Left ventricle myocardium inferior (tissue), 1 donor: Measurements from ENCODE around the gene MAFB. TPM values are rescaled to one million over a fixed set of nuclear protein-coding genes. Genes with fewer than 3 reads are reported as not detected.

Experiments
- DNase-seq: peaks from one replicate; pipeline ENCODE4 v3.0.0-alpha.2; 2020
- H3K27ac ChIP-seq: fragments of 200-600 bp; replicated peaks from 2 replicates; pipeline ENCODE4 v1.8.0; 2021
- H3K27me3 ChIP-seq: fragments of 200-600 bp; 2 replicates; pipeline ENCODE4 v1.8.0; 2021; ENCODE audit warnings: low read depth
- H3K36me3 ChIP-seq: fragments of 200-600 bp; 2 replicates; pipeline ENCODE4 v1.8.0; 2021
- H3K4me1 ChIP-seq: fragments of 200-600 bp; 2 replicates; pipeline ENCODE4 v1.8.0; 2021
- H3K4me3 ChIP-seq: fragments of 200-600 bp; 2 replicates; pipeline ENCODE4 v1.8.0; 2021; ENCODE audit warnings: mild to moderate bottlenecking, moderate library complexity
- H3K9me3 ChIP-seq: fragments of 200-600 bp; replicated peaks from 2 replicates; pipeline ENCODE4 v1.8.0; 2021
- intact Hi-C: fragments of 100-400 bp; cut with micrococcal nuclease; formaldehyde crosslinking; loops from one replicate; pipeline ENCODE4 v1.11.0; 2022
- total RNA-seq: library from RNA; stranded (reverse); fragmentation: NEBNext Ultra II Directional; extraction: Animal tissue kit (Norgen Biotek cat#: 25700); gene quantifications from one replicate; pipeline ENCODE4 v1.2.1, GENCODE V29; 2021
- TF ChIP-seq, protein P1 (sequence below): fragments of 200-600 bp; IDR thresholded peaks from 2 replicates; pipeline ENCODE4 v1.8.0; 2021; ENCODE audit warnings: antibody characterized with exemption, mild to moderate bottlenecking, borderline replicate concordance
- donor health status: DM: no; HTN: yes; CAD: no; lungs with severe emphysema.

Gene MAFB
- total RNA-seq, 1 donor from 2014 or later: 10.2 TPM

DNA sequence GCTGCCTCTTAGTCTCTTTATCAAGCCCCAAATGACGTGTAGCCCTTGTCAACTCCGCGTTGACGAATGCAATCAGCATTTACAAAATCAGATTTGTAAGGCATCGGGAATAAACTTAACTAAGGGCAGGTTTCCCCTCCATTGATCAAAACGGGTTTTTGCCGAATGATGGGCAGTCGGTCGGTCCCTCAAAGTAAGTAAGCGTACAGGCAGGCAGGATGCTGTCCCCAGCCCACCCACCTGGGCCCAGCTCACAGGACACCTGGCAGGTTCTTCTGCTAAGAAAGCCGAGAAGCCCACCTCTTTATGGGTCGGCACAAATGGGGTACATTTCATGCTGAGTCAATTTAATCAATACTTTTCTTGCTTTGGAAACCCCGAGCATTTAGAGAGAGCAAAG, 22.0 kb upstream of the MAFB start:
- no peaks in the 10 kb centered on the region for H3K4me1 ChIP-seq
- no peaks in the 10 kb centered on the region for H3K36me3 ChIP-seq
- H3K27me3 ChIP-seq: peaks cover 49% of the 10 kb centered on the region
- DNase-seq: no peak
- intact Hi-C loops: no loop called here
- no peak overlapping the region for H3K27ac ChIP-seq
- no peaks in the 10 kb centered on the region for H3K9me3 ChIP-seq
- H3K4me3 ChIP-seq: no peak overlapping the region
- TF ChIP-seq, protein P1, sequence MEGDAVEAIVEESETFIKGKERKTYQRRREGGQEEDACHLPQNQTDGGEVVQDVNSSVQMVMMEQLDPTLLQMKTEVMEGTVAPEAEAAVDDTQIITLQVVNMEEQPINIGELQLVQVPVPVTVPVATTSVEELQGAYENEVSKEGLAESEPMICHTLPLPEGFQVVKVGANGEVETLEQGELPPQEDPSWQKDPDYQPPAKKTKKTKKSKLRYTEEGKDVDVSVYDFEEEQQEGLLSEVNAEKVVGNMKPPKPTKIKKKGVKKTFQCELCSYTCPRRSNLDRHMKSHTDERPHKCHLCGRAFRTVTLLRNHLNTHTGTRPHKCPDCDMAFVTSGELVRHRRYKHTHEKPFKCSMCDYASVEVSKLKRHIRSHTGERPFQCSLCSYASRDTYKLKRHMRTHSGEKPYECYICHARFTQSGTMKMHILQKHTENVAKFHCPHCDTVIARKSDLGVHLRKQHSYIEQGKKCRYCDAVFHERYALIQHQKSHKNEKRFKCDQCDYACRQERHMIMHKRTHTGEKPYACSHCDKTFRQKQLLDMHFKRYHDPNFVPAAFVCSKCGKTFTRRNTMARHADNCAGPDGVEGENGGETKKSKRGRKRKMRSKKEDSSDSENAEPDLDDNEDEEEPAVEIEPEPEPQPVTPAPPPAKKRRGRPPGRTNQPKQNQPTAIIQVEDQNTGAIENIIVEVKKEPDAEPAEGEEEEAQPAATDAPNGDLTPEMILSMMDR: no peak

DNA sequence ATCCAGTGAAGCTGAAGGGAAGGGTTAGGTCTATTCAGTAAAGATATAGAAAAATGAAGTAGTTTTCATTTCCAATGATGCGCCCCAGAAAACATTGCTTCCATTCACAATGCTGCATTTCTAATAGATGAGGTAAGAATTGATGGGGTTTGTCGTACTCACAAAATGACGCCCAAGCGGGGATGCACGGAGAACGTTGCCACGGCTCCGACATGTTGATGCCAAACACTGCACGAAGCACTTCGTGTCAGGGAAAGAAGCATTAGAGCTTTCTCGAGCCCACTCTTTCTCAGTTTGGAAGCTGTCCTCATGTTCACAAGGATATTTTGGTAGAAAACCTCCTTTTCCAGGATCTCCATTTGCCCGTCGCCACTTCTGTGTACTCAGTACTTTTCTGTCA, 21.6 kb upstream of the MAFB start:
- DNase-seq: no peak
- intact Hi-C loops: no loop called here
- Histone ChIP-seq H3K27me3 (peaks cover 47% of the 10 kb centered on the region), H3K9me3 (no peaks in the 10 kb centered on the region), H3K36me3 (no peaks in the 10 kb centered on the region), H3K27ac (no peak overlapping the region), H3K4me3 (no peak overlapping the region), H3K4me1 (no peaks in the 10 kb centered on the region)
- TF ChIP-seq, protein P1: no peak

DNA sequence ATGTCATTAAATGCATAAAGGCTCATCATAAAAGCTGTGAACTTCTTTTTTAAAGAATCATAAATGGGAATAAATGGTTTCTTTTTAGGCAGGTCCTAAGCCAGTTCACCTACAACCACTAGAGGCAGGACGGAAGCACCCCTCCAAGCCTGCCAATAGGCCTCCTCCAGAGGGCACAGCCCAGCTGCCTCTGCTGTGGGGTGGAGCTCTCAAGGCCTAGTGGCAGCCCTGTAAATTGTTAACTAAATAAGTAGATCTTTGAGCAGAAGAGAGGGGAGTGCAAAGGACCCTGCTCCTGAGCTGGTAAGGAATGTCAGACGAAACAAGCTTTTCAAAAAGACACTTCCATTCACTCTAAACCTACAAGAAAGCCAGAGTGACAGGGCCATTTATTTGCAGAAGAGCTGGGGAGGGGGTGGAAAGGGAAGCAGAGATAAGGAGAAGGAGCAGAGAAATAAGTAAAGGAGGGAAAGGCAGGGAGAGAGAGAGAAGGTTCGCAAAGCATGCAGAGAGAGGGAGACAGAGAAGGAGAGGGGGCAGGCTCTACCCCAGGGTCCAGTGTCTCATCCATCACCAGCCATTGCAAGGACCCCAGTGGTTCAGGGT, 18.0 kb upstream of the MAFB start:
- Histone ChIP-seq H3K4me3 (no peak overlapping the region), H3K27ac (no peak overlapping the region), H3K27me3 (peaks cover 39% of the 10 kb centered on the region), H3K9me3 (no peaks in the 10 kb centered on the region), H3K4me1 (no peaks in the 10 kb centered on the region), H3K36me3 (no peaks in the 10 kb centered on the region)
- no peak for DNase-seq
- TF ChIP-seq, protein P1: no peak
- intact Hi-C loops: no loop called here

DNA sequence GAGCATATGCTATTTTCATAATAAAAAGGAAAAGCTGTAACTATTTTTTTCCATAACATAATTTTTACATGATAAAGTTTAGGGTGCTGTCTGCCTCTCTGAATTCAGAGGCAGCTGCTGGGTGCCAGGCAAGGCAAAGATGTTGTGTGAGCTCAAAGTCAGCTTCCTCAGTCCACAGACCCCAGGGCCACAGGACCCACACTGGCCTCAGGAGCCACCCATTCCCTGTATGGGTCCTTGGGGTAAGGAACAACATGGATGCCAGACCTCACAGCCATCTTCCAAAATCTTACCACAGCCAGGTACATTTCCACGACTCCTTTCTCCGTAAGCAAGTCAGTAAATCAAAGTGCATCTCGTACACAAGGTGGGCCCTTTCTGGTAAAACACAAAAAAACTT, 16.4 kb upstream of the MAFB start:
- Histone ChIP-seq H3K4me1 (no peaks in the 10 kb centered on the region), H3K36me3 (no peaks in the 10 kb centered on the region), H3K27ac (no peak overlapping the region), H3K4me3 (no peak overlapping the region), H3K9me3 (no peaks in the 10 kb centered on the region), H3K27me3 (peaks cover 32% of the 10 kb centered on the region)
- DNase-seq: no peak
- TF ChIP-seq, protein P1: no peak
- intact Hi-C loops: no loop called here

DNA sequence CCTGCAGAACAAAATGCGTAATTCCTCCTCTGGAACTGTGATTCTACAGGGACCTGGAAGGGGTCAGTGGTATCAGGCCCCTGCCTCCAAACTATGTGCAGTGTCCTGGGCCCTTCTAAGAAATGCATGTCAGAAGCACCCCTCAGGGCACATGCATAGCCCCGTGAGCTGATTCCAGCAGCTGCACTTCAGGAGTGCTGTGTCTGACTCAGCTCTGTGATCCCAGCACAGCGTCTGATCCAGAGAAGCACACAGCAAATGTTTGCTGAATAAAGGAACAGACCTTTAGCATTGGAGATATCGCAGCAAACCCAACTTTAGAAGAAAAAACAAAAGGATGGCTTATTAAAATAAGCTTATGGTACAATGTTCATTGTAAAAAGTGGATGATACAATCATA, 15.8 kb upstream of the MAFB start:
- DNase-seq: no peak
- intact Hi-C loops: no loop called here
- no peaks in the 10 kb centered on the region for H3K4me1 ChIP-seq
- no peak overlapping the region for H3K27ac ChIP-seq
- H3K27me3 ChIP-seq: peaks cover 36% of the 10 kb centered on the region
- no peaks in the 10 kb centered on the region for H3K9me3 ChIP-seq
- no peak overlapping the region for H3K4me3 ChIP-seq
- no peaks in the 10 kb centered on the region for H3K36me3 ChIP-seq
- TF ChIP-seq, protein P1: no peak
